ENCODE measurements around the gene CERS6.

The CERS6 gene

DNA sequence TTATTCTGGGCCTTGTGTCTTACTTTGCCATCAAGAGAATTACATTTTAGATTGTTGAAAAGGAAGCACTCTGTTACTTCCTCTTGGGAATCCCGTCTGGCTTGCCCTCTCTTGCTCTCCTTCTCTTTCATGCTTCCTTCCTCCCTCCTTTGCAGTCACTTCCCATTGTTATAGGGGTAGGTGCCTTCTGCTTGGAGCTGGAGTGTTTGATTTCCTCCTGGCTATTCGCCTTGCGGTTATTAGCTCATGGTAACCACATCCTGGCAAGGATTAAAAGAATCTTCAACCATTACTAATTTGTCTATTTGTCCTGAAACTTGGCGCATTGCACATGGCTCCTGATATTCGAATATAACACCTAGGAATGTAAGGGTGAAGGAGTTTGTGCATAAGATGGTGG lies 115.0 kb downstream of the CERS6 start:
- in situ Hi-C loops (cut with MboI; ENCODE audit: low pct_unique_long_range_greater_than_20kb, low sequenced_read_pairs, unreplicated experiment), result no loop called here
- TF ChIP-seq, protein P1, sequence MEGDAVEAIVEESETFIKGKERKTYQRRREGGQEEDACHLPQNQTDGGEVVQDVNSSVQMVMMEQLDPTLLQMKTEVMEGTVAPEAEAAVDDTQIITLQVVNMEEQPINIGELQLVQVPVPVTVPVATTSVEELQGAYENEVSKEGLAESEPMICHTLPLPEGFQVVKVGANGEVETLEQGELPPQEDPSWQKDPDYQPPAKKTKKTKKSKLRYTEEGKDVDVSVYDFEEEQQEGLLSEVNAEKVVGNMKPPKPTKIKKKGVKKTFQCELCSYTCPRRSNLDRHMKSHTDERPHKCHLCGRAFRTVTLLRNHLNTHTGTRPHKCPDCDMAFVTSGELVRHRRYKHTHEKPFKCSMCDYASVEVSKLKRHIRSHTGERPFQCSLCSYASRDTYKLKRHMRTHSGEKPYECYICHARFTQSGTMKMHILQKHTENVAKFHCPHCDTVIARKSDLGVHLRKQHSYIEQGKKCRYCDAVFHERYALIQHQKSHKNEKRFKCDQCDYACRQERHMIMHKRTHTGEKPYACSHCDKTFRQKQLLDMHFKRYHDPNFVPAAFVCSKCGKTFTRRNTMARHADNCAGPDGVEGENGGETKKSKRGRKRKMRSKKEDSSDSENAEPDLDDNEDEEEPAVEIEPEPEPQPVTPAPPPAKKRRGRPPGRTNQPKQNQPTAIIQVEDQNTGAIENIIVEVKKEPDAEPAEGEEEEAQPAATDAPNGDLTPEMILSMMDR (IDR thresholded peaks at IDR 0.05; ENCODE audit: extremely low read depth, insufficient read depth, missing control alignments), result no peak
- DNase-seq (ENCODE audit: low spot score), result no peak

DNA sequence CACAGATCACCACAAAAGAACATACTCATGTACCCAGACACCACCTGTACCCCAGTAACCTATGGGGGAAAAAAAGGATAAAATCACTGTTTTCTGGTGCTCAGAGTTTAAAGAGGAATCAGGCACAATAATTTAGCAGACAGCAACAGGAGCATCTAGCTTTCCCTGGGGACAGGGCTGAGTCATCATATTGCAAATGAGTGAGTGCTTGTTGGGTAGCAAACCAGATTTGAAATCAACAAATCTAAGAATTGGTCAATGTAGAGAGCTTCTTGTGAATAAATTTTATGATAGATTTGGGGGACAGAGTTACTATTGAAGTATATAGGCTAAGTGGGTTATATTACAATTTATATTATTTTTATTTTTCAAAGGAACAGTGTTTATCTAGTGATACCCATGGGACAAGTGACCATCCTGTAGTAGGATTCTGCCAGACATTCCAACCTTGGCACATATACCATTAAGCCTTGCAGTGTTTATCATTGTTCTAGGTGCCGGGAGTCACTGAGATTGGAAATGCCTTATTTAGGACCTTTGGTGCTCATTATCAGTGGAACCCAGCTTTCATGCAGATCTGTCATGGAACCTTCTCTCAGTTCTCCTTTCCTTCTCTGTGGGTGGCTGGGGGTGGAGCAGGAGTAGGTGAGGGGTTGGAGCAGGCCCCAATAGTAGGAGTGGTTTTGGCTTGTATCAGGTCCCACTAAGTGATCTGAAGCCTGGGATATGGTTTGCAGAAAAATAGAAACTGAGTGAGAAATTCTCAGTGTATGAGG lies 117.2 kb downstream of the CERS6 start:
- in situ Hi-C loops (cut with MboI; ENCODE audit: low pct_unique_long_range_greater_than_20kb, low sequenced_read_pairs, unreplicated experiment), result no loop called here
- TF ChIP-seq, protein P1 (IDR thresholded peaks at IDR 0.05; ENCODE audit: extremely low read depth, insufficient read depth, missing control alignments), result no peak
- no peak for DNase-seq (ENCODE audit: low spot score)

DNA sequence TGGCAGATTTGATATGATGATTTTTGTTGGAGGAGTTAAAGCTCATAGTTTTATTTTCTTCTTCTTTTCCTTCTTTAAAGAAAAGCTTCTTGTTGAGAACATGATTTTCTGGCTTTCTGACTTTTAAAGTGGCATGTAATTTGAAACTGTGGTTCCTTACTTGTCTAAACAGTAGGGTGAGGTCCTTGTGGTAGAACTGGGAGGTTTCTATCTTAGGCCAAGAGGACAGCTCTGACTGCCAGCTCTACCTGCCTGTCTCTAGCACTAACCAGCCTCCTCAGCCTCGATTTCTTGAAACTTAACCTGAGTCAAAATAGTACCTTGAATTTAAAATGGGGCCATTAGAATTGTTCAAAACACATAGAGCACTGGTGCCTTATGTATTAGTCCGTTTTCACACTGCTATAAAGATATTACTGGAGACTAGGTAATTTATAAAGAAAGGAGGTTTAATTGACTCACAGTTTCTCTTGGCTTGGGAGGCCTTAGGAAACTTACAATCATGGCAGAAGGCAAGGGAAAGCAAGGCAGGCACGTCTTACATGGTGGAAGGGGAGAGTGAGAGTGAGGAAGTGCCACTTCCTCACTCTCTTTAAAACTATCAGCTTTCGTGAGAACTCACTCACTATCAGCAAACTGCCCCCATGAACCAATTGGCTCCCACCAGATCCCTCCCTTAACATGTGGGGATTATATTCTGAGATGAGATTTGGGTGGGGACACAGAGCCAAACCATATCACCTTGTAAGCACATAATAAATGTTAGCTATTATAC lies 119.0 kb downstream of the CERS6 start:
- TF ChIP-seq, protein P1 (IDR thresholded peaks at IDR 0.05; ENCODE audit: extremely low read depth, insufficient read depth, missing control alignments), result no peak
- no peak for DNase-seq (ENCODE audit: low spot score)
- in situ Hi-C loops (cut with MboI; ENCODE audit: low pct_unique_long_range_greater_than_20kb, low sequenced_read_pairs, unreplicated experiment), result no loop called here

DNA sequence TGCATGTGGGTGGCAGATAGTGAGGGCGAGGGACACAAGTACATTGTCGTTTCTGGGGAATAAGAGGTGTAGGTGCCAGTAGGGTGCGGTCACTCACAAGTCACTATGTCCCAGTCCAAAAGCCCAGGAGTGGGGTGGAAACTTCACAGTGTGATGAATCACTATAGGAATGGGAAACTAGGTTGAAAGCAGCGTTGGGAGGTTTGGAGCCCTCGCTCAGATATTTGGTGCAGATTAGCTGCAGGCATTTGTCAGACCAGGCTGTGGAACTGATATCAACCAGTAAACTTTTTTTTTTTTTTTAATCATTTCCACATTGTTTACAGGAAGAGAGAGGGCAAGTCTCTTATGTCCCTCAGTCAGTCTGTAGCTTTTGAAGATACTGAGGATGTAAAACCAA lies 121.8 kb downstream of the CERS6 start:
- no peak for DNase-seq (ENCODE audit: low spot score)
- in situ Hi-C loops (cut with MboI; ENCODE audit: low pct_unique_long_range_greater_than_20kb, low sequenced_read_pairs, unreplicated experiment), result no loop called here

DNA sequence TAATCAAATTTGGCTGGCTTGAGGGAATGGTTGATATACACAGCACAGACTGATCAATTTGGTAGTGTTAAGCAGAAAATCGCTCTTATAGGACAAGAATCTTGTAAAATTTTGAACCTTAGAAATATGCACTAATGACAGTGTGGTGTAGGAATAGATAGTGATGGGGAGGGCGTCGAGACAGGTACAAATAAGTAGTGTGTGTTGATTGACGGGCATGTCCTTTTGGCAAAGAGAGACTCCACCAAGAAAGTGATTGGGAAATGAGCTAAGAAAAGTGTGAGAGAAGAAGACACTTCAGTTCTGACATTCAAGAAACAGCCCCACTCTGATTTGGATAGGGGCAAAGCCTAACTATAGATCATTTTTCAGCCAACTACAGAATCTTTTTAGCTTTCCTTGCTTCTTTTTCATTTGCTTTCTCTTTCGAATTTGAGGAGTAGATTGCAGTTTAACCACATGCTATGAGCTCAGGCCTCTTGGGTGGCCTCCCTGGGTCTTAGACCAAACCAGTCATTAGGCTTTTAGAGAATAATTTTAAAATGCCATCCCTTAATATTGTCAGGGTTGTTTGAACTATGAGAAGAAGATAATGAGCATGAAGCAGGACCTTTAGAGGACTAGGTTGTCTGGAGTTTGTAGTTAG lies 127.1 kb downstream of the CERS6 start:
- TF ChIP-seq, protein P1 (IDR thresholded peaks at IDR 0.05; ENCODE audit: extremely low read depth, insufficient read depth, missing control alignments), result no peak
- peak; percentile 21 for DNase-seq (ENCODE audit: low spot score)
- in situ Hi-C loops (cut with MboI; ENCODE audit: low pct_unique_long_range_greater_than_20kb, low sequenced_read_pairs, unreplicated experiment), result no loop called here

More for the DNA sequence above, 121.8 kb downstream of the CERS6 start:
- TF ChIP-seq, protein P1 (IDR thresholded peaks at IDR 0.05; ENCODE audit: extremely low read depth, insufficient read depth, missing control alignments), result no peak

DNA sequence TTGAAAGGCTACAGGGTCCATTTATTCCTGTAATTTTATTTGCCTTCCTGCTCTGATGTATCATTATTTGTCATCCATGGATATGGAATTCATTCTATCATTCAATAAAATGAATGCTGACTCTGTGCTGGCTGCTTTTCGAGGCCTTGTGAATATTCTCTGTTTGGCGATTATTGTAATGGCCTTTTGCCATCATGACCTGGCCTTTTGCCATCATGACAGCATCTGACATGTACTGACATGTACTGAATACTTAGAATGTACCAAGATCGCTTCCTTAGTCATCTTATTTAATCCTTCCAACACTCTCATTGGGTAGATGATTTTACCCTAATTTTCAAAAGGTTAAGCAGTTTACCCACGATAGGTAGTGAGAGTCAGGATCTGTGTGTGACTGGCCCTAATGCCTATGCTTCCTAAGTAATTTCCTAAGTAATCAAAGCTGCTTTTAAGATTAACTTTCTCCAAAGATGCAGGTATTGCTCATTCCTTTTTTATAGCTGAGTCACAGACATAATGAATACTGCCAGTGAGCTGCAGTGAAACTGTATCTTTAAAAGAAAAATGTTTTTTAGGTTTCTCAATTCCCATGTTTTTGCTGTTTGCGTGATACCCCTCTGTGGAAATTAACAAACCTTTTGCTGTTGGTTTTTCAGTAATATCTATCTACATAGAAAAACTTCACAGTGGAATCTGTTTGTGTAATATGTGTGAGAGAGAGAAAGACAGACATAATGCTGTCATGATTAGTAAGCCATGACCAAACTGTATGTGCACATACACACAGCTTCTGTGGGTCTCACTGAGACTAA lies 127.8 kb downstream of the CERS6 start:
- TF ChIP-seq, protein P1 (IDR thresholded peaks at IDR 0.05; ENCODE audit: extremely low read depth, insufficient read depth, missing control alignments), result no peak
- DNase-seq (ENCODE audit: low spot score), result no peak
- in situ Hi-C loops (cut with MboI; ENCODE audit: low pct_unique_long_range_greater_than_20kb, low sequenced_read_pairs, unreplicated experiment), result no loop called here
